Activated naive CD4-positive, alpha-beta T cell treated with anti-CD3 and anti-CD28 coated beads, Interleukin-2, amount 50 U/mL, for 72 hours (primary cell): Measurements from ENCODE around the gene RAPGEF4. TPM values are rescaled to one million over a fixed set of nuclear protein-coding genes. Genes with fewer than 3 reads are reported as not detected.

Source experiments
- ATAC-seq, 2 donors: fragments of 150-1000 bp; cut with Tn5 transposase; 2 replicates each; pipeline ENCODE4 v1.10.0; 2021; ENCODE audit warnings: mild to moderate bottlenecking in 2 of 2, moderate library complexity in 2 of 2
- DNase-seq, 2 donors: peaks; one replicate each; pipeline ENCODE4 v3.0.0; 2021 to 2022; ENCODE audit warnings: low spot score in 2 of 2
- H3K27ac Mint-ChIP-seq, 2 donors: one replicate each; pipeline ENCODE4 v1.8.0; 2022; ENCODE audit warnings: mild to moderate bottlenecking in 2 of 2, mixed read lengths in 2 of 2
- H3K36me3 Mint-ChIP-seq, 2 donors: one replicate each; pipeline ENCODE4 v1.8.0; 2022; ENCODE audit warnings: mixed read lengths in 2 of 2
- H3K9me3 Mint-ChIP-seq, 2 donors: one replicate each; pipeline ENCODE4 v1.8.0; 2022; ENCODE audit warnings: mixed read lengths in 2 of 2
- total RNA-seq, 2 donors: library from RNA; stranded (reverse); gene quantifications; one replicate each; pipeline ENCODE4 v1.2.3, GENCODE V29; 2022

Gene RAPGEF4
- 1 to 10 TPM; 1.0 to 1.3 TPM for total RNA-seq

GRCh38 chr2:172735582-172736423 is at the start of gene RAPGEF4:
Gene RAPGEF4, plus strand, starts transcription at chr2:172735845. Its CDS starts 139 bp downstream, at chr2:172735984.
- DNase-seq = peak in 1 of 2 donors; percentile 15
- ATAC-seq = peak; percentile 47 to 70
- Mint-ChIP-seq H3K36me3 (peaks cover 0 to 6% of the 10 kb centered on the region in 2 donors), H3K9me3 (no peaks in the 10 kb centered on the region), H3K27ac (no peak within 1 kb of the TSS)

- H3K27ac Mint-ChIP-seq = peak overlapping the region; percentile 42 to 56
- DNase-seq (peak; percentile 31 to 72), ATAC-seq (peak; percentile 96 to 98)
- peaks cover 11 to 16% of the 10 kb centered on the region in 2 donors for H3K36me3 Mint-ChIP-seq
- H3K9me3 Mint-ChIP-seq = peaks cover 6 to 9% of the 10 kb centered on the region in 2 donors
Measured at GRCh38 chr2:172693037-172693436, 42.6 kb upstream of the RAPGEF4 start.

GRCh38 chr2:172693529-172694455 is 41.9 kb upstream of the RAPGEF4 start:
- H3K36me3 Mint-ChIP-seq = peaks cover 4 to 9% of the 10 kb centered on the region in 2 donors
- DNase-seq (no peak), ATAC-seq (no peak)
- H3K9me3 Mint-ChIP-seq = peaks cover 3% of the 10 kb centered on the region in 2 donors
- peak overlapping the region; percentile 42 to 56 for H3K27ac Mint-ChIP-seq

GRCh38 chr2:172697296-172697695 is 38.3 kb upstream of the RAPGEF4 start:
- no peak for DNase-seq

GRCh38 chr2:172698041-172698863 is 37.4 kb upstream of the RAPGEF4 start:
- peak overlapping the region in 1 of 2 donors; percentile 70 for H3K27ac Mint-ChIP-seq
- DNase-seq (no peak), ATAC-seq (peak; percentile 95 to 96)
- H3K9me3 Mint-ChIP-seq = peaks cover 0 to 3% of the 10 kb centered on the region in 2 donors
- H3K36me3 Mint-ChIP-seq = no peaks in the 10 kb centered on the region

More at GRCh38 chr2:172697296-172697695, 38.3 kb upstream of the RAPGEF4 start:
- ATAC-seq = no peak
- no peaks in the 10 kb centered on the region for H3K36me3 Mint-ChIP-seq
- H3K9me3 Mint-ChIP-seq = peaks cover 0 to 3% of the 10 kb centered on the region in 2 donors
- peak overlapping the region in 1 of 2 donors; percentile 70 for H3K27ac Mint-ChIP-seq

- peaks cover 0 to 3% of the 10 kb centered on the region in 2 donors for H3K9me3 Mint-ChIP-seq
- H3K27ac Mint-ChIP-seq = no peak overlapping the region
- ATAC-seq (no peak), DNase-seq (no peak)
- no peaks in the 10 kb centered on the region for H3K36me3 Mint-ChIP-seq
Measured at GRCh38 chr2:172701250-172701649, 34.4 kb upstream of the RAPGEF4 start.

GRCh38 chr2:172702451-172702850 is 33.2 kb upstream of the RAPGEF4 start:
- Mint-ChIP-seq H3K36me3 (no peaks in the 10 kb centered on the region), H3K9me3 (no peaks in the 10 kb centered on the region), H3K27ac (no peak overlapping the region)
- no peak for DNase-seq
- ATAC-seq = no peak

GRCh38 chr2:172704072-172704936 is 31.3 kb upstream of the RAPGEF4 start:
- ATAC-seq (peak in 1 of 2 donors; percentile 34), DNase-seq (no peak)
- Mint-ChIP-seq H3K27ac (no peak overlapping the region), H3K9me3 (no peaks in the 10 kb centered on the region), H3K36me3 (no peaks in the 10 kb centered on the region)

- H3K27ac Mint-ChIP-seq = no peak overlapping the region
Measured at GRCh38 chr2:172705352-172705751, 30.3 kb upstream of the RAPGEF4 start.

GRCh38 chr2:172708247-172708646 is 27.4 kb upstream of the RAPGEF4 start:
- Mint-ChIP-seq H3K36me3 (no peaks in the 10 kb centered on the region), H3K27ac (no peak overlapping the region), H3K9me3 (no peaks in the 10 kb centered on the region)
- ATAC-seq = no peak
- DNase-seq = no peak

More at GRCh38 chr2:172705352-172705751, 30.3 kb upstream of the RAPGEF4 start:
- ATAC-seq (no peak), DNase-seq (no peak)
- Mint-ChIP-seq H3K36me3 (no peaks in the 10 kb centered on the region), H3K9me3 (no peaks in the 10 kb centered on the region)

GRCh38 chr2:172709566-172710291 is 25.9 kb upstream of the RAPGEF4 start:
- DNase-seq (no peak), ATAC-seq (no peak)
- Mint-ChIP-seq H3K27ac (no peak overlapping the region), H3K9me3 (no peaks in the 10 kb centered on the region), H3K36me3 (no peaks in the 10 kb centered on the region)

- ATAC-seq = peak; percentile 34 to 36
- DNase-seq = peak in 1 of 2 donors; percentile 45
- Mint-ChIP-seq H3K36me3 (no peaks in the 10 kb centered on the region), H3K9me3 (no peaks in the 10 kb centered on the region), H3K27ac (no peak overlapping the region)
Measured at GRCh38 chr2:172710584-172711047, 25.0 kb upstream of the RAPGEF4 start.

- no peak for ATAC-seq
- H3K9me3 Mint-ChIP-seq = no peaks in the 10 kb centered on the region
- no peak overlapping the region for H3K27ac Mint-ChIP-seq
- no peaks in the 10 kb centered on the region for H3K36me3 Mint-ChIP-seq
- no peak for DNase-seq
Measured at GRCh38 chr2:172711110-172711509, 24.5 kb upstream of the RAPGEF4 start.

- no peak overlapping the region for H3K27ac Mint-ChIP-seq
- ATAC-seq (no peak), DNase-seq (no peak)
- H3K9me3 Mint-ChIP-seq = no peaks in the 10 kb centered on the region
- no peaks in the 10 kb centered on the region for H3K36me3 Mint-ChIP-seq
Measured at GRCh38 chr2:172712251-172712650, 23.4 kb upstream of the RAPGEF4 start.
